K562 (cell line): Measurements from ENCODE around the gene CALY. TPM values are rescaled to one million over a fixed set of nuclear protein-coding genes. Genes with fewer than 3 reads are reported as not detected.

ENCODE experiments used
- CBX8 ChIP-seq: fragments of 200-600 bp; sonication (generic); IDR thresholded peaks from 2 replicates; pipeline ENCODE4 v1.6.1; 2012; ENCODE audit warnings: borderline replicate concordance, mixed run types, low read depth, mild to moderate bottlenecking, moderate library complexity, mixed read lengths, low read length, control low read depth, inconsistent platforms; ENCODE audit not compliant: poor library complexity, severe bottlenecking; ENCODE audit errors: extremely low read depth
- DNMT1 ChIP-seq: fragments of 450-650 bp; IDR thresholded peaks from 2 replicates; pipeline ENCODE4 v1.6.1; 2016; ENCODE audit warnings: antibody characterized with exemption, mild to moderate bottlenecking
- FOXJ3 ChIP-seq: sonication (generic); formaldehyde crosslinking; IDR thresholded peaks from 2 replicates; pipeline ENCODE4 v1.4.0; 2020; ENCODE audit warnings: mild to moderate bottlenecking, missing genetic modification reagents
- MYBL2 ChIP-seq, 2 experiments: fragments of 450-650 bp in 1 of 2; sonication (generic) in 1 of 2; formaldehyde crosslinking in 1 of 2; IDR thresholded peaks; 2 replicates each; pipeline versions ENCODE4 v1.6.1 to v1.8.1; 2017 to 2022; ENCODE audit warnings: borderline replicate concordance in 1 of 2, inconsistent platforms in 1 of 2, low read depth in 1 of 2, mild to moderate bottlenecking in 1 of 2, missing genetic modification reagents in 1 of 2, moderate library complexity in 1 of 2
- SIN3A ChIP-seq, 2 experiments: fragments of 150-350 bp in 1 of 2; IDR thresholded peaks; 2 replicates each; pipeline ENCODE4 v1.6.1; 2011 to 2016; ENCODE audit warnings: borderline replicate concordance in 2 of 2, low read depth in 2 of 2, low read length in 2 of 2, mild to moderate bottlenecking in 2 of 2, moderate library complexity in 2 of 2; ENCODE audit not compliant: control insufficient read depth in 1 of 2
- polyA plus RNA-seq, 8 experiments: library from polyadenylated mRNA; depleted of rRNA in 4 of 8; stranded (reverse) in 5 of 8; unstranded in 3 of 8; fragments of >200 nt; fragmentation: Nextera tagmentation in 2 of 8; fragmentation: Illumina TruSeq in 1 of 8; extraction: Ambion mirVana in 2 of 8; extraction: Trizol in 1 of 8; gene quantifications; 2 replicates each; pipeline versions ENCODE4 v1.2.1 to v1.2.3, GENCODE V29; 2011 to 2014; ENCODE audit warnings: inconsistent platforms in 1 of 8, missing spikeins in 1 of 8
- total RNA-seq, 7 experiments: library from RNA; depleted of rRNA in 6 of 7; stranded (reverse); fragments of >200 nt in 6 of 7; fragmentation: Illumina TruSeq in 2 of 7; extraction: Trizol in 2 of 7; gene quantifications; 2 replicates each; pipeline versions ENCODE4 v1.2.1 to v1.2.3, GENCODE V29; 2011 to 2021; ENCODE audit warnings: low replicate concordance in 1 of 7
- TF ChIP-seq, protein P1 (sequence below): IDR thresholded peaks from 3 replicates; pipeline ENCODE4 v1.6.1; 2011; ENCODE audit warnings: borderline replicate concordance, mild to moderate bottlenecking, moderate library complexity; ENCODE audit not compliant: insufficient read length; ENCODE audit errors: extremely low read depth
- TF ChIP-seq, protein P2 (sequence below), 2 experiments: IDR thresholded peaks; 2 replicates each; pipeline ENCODE4 v1.6.1; 2011; ENCODE audit warnings: borderline replicate concordance in 1 of 2, control low read depth in 1 of 2, low read depth in 1 of 2, low read length in 1 of 2, mild to moderate bottlenecking in 1 of 2, mixed read lengths in 1 of 2, moderate library complexity in 1 of 2; ENCODE audit not compliant: insufficient read depth in 1 of 2, insufficient read length in 1 of 2, poor library complexity in 1 of 2, severe bottlenecking in 1 of 2; ENCODE audit errors: extremely low read depth in 1 of 2
- TF ChIP-seq, protein P3 (sequence below): fragments of 200-600 bp; sonication (generic); IDR thresholded peaks from one replicate; pipeline ENCODE4 v1.6.1; 2012; ENCODE audit warnings: mild to moderate bottlenecking, low read depth, low read length, inconsistent platforms

The CALY gene
- total and polyA plus RNA-seq, 9 of the 15 experiments (the other 6 are each of a cell fraction or from before 2014, with no cell fraction given): not detected

DNA sequence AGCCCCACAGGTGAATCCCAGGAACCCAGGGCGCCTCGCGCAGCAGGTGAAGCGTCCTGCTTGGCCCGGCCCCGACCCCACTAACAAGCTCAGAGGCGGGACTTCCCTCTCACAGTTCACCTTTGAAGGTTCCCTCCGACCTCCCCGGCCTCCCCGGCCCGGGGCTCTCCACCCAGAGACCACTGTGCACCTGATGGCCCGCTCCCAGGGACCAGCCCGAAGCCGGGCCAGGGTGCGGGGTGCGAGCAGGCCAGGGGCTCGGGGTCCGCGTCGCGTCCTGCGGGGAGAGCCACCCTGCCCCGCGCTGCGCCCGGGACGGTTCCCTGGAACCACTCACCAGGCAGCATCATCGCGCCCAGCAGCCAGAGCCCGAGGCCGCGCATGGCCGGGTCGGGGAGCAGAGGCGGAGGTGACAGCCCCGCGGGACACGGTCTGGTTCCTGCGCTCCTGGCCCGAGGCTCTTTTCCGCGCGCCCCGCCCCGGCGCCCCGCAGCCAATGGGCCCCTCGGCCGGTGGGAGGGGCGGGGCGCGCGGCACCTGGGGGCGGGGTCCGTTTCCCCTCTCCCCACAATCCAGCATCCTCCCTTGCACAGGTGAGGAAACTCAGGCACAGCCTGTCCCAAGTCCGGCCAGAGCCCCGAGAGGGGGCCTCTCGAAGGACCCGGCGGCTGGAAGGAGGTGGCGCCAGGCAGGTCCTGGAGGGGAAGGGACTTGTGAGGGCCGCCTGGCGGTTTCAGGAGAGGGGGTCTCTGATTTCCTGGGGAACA is 60.1 kb downstream of the CALY start, which contains the start of gene ADAM8 (continued):
- TF ChIP-seq SIN3A (IDR thresholded peaks at IDR 0.05; ENCODE audit: borderline replicate concordance in 2 of 2, control insufficient read depth in 1 of 2, low read depth in 2 of 2, low read length in 2 of 2): no peak
- TF ChIP-seq, protein P1, sequence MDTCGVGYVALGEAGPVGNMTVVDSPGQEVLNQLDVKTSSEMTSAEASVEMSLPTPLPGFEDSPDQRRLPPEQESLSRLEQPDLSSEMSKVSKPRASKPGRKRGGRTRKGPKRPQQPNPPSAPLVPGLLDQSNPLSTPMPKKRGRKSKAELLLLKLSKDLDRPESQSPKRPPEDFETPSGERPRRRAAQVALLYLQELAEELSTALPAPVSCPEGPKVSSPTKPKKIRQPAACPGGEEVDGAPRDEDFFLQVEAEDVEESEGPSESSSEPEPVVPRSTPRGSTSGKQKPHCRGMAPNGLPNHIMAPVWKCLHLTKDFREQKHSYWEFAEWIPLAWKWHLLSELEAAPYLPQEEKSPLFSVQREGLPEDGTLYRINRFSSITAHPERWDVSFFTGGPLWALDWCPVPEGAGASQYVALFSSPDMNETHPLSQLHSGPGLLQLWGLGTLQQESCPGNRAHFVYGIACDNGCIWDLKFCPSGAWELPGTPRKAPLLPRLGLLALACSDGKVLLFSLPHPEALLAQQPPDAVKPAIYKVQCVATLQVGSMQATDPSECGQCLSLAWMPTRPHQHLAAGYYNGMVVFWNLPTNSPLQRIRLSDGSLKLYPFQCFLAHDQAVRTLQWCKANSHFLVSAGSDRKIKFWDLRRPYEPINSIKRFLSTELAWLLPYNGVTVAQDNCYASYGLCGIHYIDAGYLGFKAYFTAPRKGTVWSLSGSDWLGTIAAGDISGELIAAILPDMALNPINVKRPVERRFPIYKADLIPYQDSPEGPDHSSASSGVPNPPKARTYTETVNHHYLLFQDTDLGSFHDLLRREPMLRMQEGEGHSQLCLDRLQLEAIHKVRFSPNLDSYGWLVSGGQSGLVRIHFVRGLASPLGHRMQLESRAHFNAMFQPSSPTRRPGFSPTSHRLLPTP: no peak
- TF ChIP-seq FOXJ3: no peak
- TF ChIP-seq, protein P2, sequence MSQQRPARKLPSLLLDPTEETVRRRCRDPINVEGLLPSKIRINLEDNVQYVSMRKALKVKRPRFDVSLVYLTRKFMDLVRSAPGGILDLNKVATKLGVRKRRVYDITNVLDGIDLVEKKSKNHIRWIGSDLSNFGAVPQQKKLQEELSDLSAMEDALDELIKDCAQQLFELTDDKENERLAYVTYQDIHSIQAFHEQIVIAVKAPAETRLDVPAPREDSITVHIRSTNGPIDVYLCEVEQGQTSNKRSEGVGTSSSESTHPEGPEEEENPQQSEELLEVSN (IDR thresholded peaks at IDR 0.05; ENCODE audit: borderline replicate concordance in 1 of 2, extremely low read depth in 1 of 2, insufficient read depth in 1 of 2, insufficient read length in 1 of 2, low read depth in 1 of 2, low read length in 1 of 2, poor library complexity in 1 of 2, severe bottlenecking in 1 of 2): peak in 1 of 2 experiments; percentile 30
- TF ChIP-seq, protein P3, sequence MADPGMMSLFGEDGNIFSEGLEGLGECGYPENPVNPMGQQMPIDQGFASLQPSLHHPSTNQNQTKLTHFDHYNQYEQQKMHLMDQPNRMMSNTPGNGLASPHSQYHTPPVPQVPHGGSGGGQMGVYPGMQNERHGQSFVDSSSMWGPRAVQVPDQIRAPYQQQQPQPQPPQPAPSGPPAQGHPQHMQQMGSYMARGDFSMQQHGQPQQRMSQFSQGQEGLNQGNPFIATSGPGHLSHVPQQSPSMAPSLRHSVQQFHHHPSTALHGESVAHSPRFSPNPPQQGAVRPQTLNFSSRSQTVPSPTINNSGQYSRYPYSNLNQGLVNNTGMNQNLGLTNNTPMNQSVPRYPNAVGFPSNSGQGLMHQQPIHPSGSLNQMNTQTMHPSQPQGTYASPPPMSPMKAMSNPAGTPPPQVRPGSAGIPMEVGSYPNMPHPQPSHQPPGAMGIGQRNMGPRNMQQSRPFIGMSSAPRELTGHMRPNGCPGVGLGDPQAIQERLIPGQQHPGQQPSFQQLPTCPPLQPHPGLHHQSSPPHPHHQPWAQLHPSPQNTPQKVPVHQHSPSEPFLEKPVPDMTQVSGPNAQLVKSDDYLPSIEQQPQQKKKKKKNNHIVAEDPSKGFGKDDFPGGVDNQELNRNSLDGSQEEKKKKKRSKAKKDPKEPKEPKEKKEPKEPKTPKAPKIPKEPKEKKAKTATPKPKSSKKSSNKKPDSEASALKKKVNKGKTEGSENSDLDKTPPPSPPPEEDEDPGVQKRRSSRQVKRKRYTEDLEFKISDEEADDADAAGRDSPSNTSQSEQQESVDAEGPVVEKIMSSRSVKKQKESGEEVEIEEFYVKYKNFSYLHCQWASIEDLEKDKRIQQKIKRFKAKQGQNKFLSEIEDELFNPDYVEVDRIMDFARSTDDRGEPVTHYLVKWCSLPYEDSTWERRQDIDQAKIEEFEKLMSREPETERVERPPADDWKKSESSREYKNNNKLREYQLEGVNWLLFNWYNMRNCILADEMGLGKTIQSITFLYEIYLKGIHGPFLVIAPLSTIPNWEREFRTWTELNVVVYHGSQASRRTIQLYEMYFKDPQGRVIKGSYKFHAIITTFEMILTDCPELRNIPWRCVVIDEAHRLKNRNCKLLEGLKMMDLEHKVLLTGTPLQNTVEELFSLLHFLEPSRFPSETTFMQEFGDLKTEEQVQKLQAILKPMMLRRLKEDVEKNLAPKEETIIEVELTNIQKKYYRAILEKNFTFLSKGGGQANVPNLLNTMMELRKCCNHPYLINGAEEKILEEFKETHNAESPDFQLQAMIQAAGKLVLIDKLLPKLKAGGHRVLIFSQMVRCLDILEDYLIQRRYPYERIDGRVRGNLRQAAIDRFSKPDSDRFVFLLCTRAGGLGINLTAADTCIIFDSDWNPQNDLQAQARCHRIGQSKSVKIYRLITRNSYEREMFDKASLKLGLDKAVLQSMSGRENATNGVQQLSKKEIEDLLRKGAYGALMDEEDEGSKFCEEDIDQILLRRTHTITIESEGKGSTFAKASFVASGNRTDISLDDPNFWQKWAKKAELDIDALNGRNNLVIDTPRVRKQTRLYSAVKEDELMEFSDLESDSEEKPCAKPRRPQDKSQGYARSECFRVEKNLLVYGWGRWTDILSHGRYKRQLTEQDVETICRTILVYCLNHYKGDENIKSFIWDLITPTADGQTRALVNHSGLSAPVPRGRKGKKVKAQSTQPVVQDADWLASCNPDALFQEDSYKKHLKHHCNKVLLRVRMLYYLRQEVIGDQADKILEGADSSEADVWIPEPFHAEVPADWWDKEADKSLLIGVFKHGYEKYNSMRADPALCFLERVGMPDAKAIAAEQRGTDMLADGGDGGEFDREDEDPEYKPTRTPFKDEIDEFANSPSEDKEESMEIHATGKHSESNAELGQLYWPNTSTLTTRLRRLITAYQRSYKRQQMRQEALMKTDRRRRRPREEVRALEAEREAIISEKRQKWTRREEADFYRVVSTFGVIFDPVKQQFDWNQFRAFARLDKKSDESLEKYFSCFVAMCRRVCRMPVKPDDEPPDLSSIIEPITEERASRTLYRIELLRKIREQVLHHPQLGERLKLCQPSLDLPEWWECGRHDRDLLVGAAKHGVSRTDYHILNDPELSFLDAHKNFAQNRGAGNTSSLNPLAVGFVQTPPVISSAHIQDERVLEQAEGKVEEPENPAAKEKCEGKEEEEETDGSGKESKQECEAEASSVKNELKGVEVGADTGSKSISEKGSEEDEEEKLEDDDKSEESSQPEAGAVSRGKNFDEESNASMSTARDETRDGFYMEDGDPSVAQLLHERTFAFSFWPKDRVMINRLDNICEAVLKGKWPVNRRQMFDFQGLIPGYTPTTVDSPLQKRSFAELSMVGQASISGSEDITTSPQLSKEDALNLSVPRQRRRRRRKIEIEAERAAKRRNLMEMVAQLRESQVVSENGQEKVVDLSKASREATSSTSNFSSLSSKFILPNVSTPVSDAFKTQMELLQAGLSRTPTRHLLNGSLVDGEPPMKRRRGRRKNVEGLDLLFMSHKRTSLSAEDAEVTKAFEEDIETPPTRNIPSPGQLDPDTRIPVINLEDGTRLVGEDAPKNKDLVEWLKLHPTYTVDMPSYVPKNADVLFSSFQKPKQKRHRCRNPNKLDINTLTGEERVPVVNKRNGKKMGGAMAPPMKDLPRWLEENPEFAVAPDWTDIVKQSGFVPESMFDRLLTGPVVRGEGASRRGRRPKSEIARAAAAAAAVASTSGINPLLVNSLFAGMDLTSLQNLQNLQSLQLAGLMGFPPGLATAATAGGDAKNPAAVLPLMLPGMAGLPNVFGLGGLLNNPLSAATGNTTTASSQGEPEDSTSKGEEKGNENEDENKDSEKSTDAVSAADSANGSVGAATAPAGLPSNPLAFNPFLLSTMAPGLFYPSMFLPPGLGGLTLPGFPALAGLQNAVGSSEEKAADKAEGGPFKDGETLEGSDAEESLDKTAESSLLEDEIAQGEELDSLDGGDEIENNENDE: no peak
- no peak for TF ChIP-seq MYBL2 (IDR thresholded peaks at IDR 0.05; ENCODE audit: low read depth)
- TF ChIP-seq MYBL2 (CRISPR knock-in tag; IDR thresholded peaks at IDR 0.05; ENCODE audit: borderline replicate concordance): no peak
- no peak for TF ChIP-seq DNMT1
- TF ChIP-seq CBX8: no peak
